Measurements from ENCODE around the gene SPTLC3.

- TF ChIP-seq CTCF (IDR thresholded peaks at IDR 0.05) (no peak), POLR2A (IDR thresholded peaks at IDR 0.05) (no peak)
These were observed 73.1 kb downstream of the SPTLC3 start for GRCh38 chr20:13081877-13082276.
